ENCODE data around the gene DPP9. TPM values are rescaled to one million over a fixed set of nuclear protein-coding genes. Genes with fewer than 3 reads are reported as not detected.
A peak's percentile ranks its signal among the peaks of the same experiment; 100 is the strongest.

The DPP9 gene
- polyA plus RNA-seq, 6 donors from 2014 or later, result 15.6 to 36.0 (median 17.4) TPM

GRCh38 chr19:4647676-4648644, 75.7 kb downstream of the DPP9 start:
- no peaks in the 10 kb centered on the region for H3K27me3 Mint-ChIP-seq
- H3K9me3 Mint-ChIP-seq, result no peaks in the 10 kb centered on the region
- DNase-seq (no peak), ATAC-seq (ENCODE audit: low read depth in 2 of 2) (peak; percentile 44 to 53)
- peak overlapping the region in 5 of 6 donors; percentile 22 to 92 (median 79) for H3K27ac Mint-ChIP-seq
- H3K36me3 Mint-ChIP-seq, result no peaks in the 10 kb centered on the region
- H3K4me1 Mint-ChIP-seq, result peaks cover 11 to 40% (median 22%) of the 10 kb centered on the region in 3 donors
- H3K4me3 Mint-ChIP-seq, result peak overlapping the region in 6 of 8 donors; percentile 15 to 83 (median 50)

GRCh38 chr19:4645718-4646117, 77.9 kb downstream of the DPP9 start:
- DNase-seq (no peak), ATAC-seq (ENCODE audit: low read depth in 2 of 2) (no peak)
- Mint-ChIP-seq H3K36me3 (no peaks in the 10 kb centered on the region), H3K9me3 (no peaks in the 10 kb centered on the region), H3K27ac (no peak overlapping the region), H3K27me3 (no peaks in the 10 kb centered on the region), H3K4me3 (peak overlapping the region in 1 of 8 donors; percentile 72), H3K4me1 (peaks cover 24 to 55% (median 35%) of the 10 kb centered on the region in 3 donors)

- no peak for ATAC-seq (ENCODE audit: low read depth in 2 of 2)
- Mint-ChIP-seq H3K36me3 (no peaks in the 10 kb centered on the region), H3K4me3 (peak overlapping the region in 7 of 8 donors; percentile 6 to 91 (median 52))
These were observed 81.0 kb downstream of the DPP9 start for GRCh38 chr19:4642625-4643024.

GRCh38 chr19:4641132-4641531, 82.5 kb downstream of the DPP9 start:
- ATAC-seq (ENCODE audit: low read depth in 2 of 2), result no peak
- Mint-ChIP-seq H3K27ac (peak overlapping the region in 1 of 6 donors; percentile 29), H3K4me3 (peak overlapping the region in 7 of 8 donors; percentile 26 to 85 (median 62))

More at GRCh38 chr19:4642625-4643024, 81.0 kb downstream of the DPP9 start:
- DNase-seq, result no peak
- Mint-ChIP-seq H3K27ac (peak overlapping the region in 3 of 6 donors; percentile 47 to 76 (median 58)), H3K27me3 (no peaks in the 10 kb centered on the region), H3K9me3 (no peaks in the 10 kb centered on the region), H3K4me1 (peaks cover 23 to 49% (median 49%) of the 10 kb centered on the region in 3 donors)

GRCh38 chr19:4640247-4641000, 83.2 kb downstream of the DPP9 start:
- no peak for DNase-seq
- Mint-ChIP-seq H3K27me3 (no peaks in the 10 kb centered on the region), H3K36me3 (no peaks in the 10 kb centered on the region), H3K27ac (peak overlapping the region in 4 of 6 donors; percentile 82 to 98 (median 96)), H3K4me1 (peaks cover 27 to 52% (median 48%) of the 10 kb centered on the region in 3 donors), H3K9me3 (no peaks in the 10 kb centered on the region), H3K4me3 (peak overlapping the region; percentile 85 to 98 (median 97))
- ATAC-seq (ENCODE audit: low read depth in 2 of 2), result no peak

More at GRCh38 chr19:4641132-4641531, 82.5 kb downstream of the DPP9 start:
- H3K27me3 Mint-ChIP-seq, result no peaks in the 10 kb centered on the region
- peaks cover 27 to 52% (median 48%) of the 10 kb centered on the region in 3 donors for H3K4me1 Mint-ChIP-seq
- no peak for DNase-seq
- no peaks in the 10 kb centered on the region for H3K36me3 Mint-ChIP-seq
- H3K9me3 Mint-ChIP-seq, result no peaks in the 10 kb centered on the region

GRCh38 chr19:4639531-4640246, 84.0 kb downstream of the DPP9 start:
- Mint-ChIP-seq H3K27ac (peak overlapping the region; percentile 82 to 98 (median 94)), H3K4me3 (peak overlapping the region; percentile 85 to 98 (median 97)), H3K27me3 (no peaks in the 10 kb centered on the region), H3K9me3 (no peaks in the 10 kb centered on the region), H3K4me1 (peaks cover 27 to 52% (median 48%) of the 10 kb centered on the region in 3 donors), H3K36me3 (no peaks in the 10 kb centered on the region)
- ATAC-seq (ENCODE audit: low read depth in 2 of 2) (peak; percentile 5), DNase-seq (no peak)

GRCh38 chr19:4638828-4639530, 84.7 kb downstream of the DPP9 start, which contains the start of gene TNFAIP8L1:
Gene TNFAIP8L1, plus strand, starts transcription at chr19:4639516. Its CDS starts 12,354 bp downstream, at chr19:4651870.
- peak; percentile 98 for DNase-seq
- peak within 1 kb of the TSS; percentile 85 to 98 (median 97) for H3K4me3 Mint-ChIP-seq
- H3K9me3 Mint-ChIP-seq, result no peaks in the 10 kb centered on the region
- H3K27me3 Mint-ChIP-seq, result peaks cover 0 to 5% (median 0%) of the 10 kb centered on the region in 3 donors
- H3K36me3 Mint-ChIP-seq, result no peaks in the 10 kb centered on the region
- ATAC-seq (ENCODE audit: low read depth in 2 of 2), result peak; percentile 86
- peak within 1 kb of the TSS; percentile 96 to 99 (median 99) for H3K27ac Mint-ChIP-seq
- H3K4me1 Mint-ChIP-seq, result peaks cover 27 to 52% (median 51%) of the 10 kb centered on the region in 3 donors

GRCh38 chr19:4638317-4638716, 85.3 kb downstream of the DPP9 start:
- H3K4me1 Mint-ChIP-seq, result peaks cover 28 to 56% (median 50%) of the 10 kb centered on the region in 3 donors
- peak overlapping the region in 4 of 6 donors; percentile 15 to 99 (median 98) for H3K27ac Mint-ChIP-seq
- H3K4me3 Mint-ChIP-seq, result peak overlapping the region in 5 of 8 donors; percentile 35 to 93 (median 85)
- no peaks in the 10 kb centered on the region for H3K9me3 Mint-ChIP-seq
- no peak for DNase-seq
- H3K27me3 Mint-ChIP-seq, result peaks cover 0 to 5% (median 0%) of the 10 kb centered on the region in 3 donors
- no peaks in the 10 kb centered on the region for H3K36me3 Mint-ChIP-seq
- ATAC-seq (ENCODE audit: low read depth in 2 of 2), result no peak

- DNase-seq (no peak), ATAC-seq (ENCODE audit: low read depth in 2 of 2) (no peak)
- H3K36me3 Mint-ChIP-seq, result no peaks in the 10 kb centered on the region
- peaks cover 27 to 50% (median 42%) of the 10 kb centered on the region in 3 donors for H3K4me1 Mint-ChIP-seq
- H3K27me3 Mint-ChIP-seq, result peaks cover 0 to 5% (median 0%) of the 10 kb centered on the region in 3 donors
- peak overlapping the region; percentile 33 to 86 (median 73) for H3K4me3 Mint-ChIP-seq
- H3K27ac Mint-ChIP-seq, result peak overlapping the region in 2 of 6 donors; percentile 54 to 80
- peaks cover 0 to 1% (median 0%) of the 10 kb centered on the region in 7 donors for H3K9me3 Mint-ChIP-seq
These were observed 86.9 kb downstream of the DPP9 start for GRCh38 chr19:4636761-4637160.

GRCh38 chr19:4636151-4636717, 87.4 kb downstream of the DPP9 start:
- Mint-ChIP-seq H3K36me3 (no peaks in the 10 kb centered on the region), H3K4me3 (peak overlapping the region; percentile 38 to 86 (median 74)), H3K9me3 (peaks cover 0 to 1% (median 0%) of the 10 kb centered on the region in 7 donors), H3K4me1 (peaks cover 23 to 47% (median 38%) of the 10 kb centered on the region in 3 donors), H3K27me3 (peaks cover 0 to 5% (median 0%) of the 10 kb centered on the region in 3 donors), H3K27ac (peak overlapping the region in 4 of 6 donors; percentile 12 to 80 (median 60))
- DNase-seq (peak; percentile 76), ATAC-seq (ENCODE audit: low read depth in 2 of 2) (peak in 1 of 2 donors; percentile 15)

- H3K27me3 Mint-ChIP-seq, result peaks cover 0 to 5% (median 0%) of the 10 kb centered on the region in 3 donors
- peak overlapping the region in 1 of 6 donors; percentile 47 for H3K27ac Mint-ChIP-seq
- no peaks in the 10 kb centered on the region for H3K36me3 Mint-ChIP-seq
- no peak for ATAC-seq (ENCODE audit: low read depth in 2 of 2)
- H3K4me1 Mint-ChIP-seq, result peaks cover 20 to 44% (median 36%) of the 10 kb centered on the region in 3 donors
- peaks cover 0 to 1% (median 0%) of the 10 kb centered on the region in 7 donors for H3K9me3 Mint-ChIP-seq
- no peak for DNase-seq
- H3K4me3 Mint-ChIP-seq, result peak overlapping the region in 7 of 8 donors; percentile 38 to 79 (median 71)
These were observed 87.9 kb downstream of the DPP9 start for GRCh38 chr19:4635754-4636116.

All from naive B cell (primary cell).